GF-D8 (cell line): ENCODE results near the gene PHACTR4.
"Not testable (repeated sequence)": the region's sequence is repeated elsewhere in the genome, so short reads cannot be mapped to it uniquely, and the experiment has no call there.

Source experiments
- DNase-seq: peaks from one replicate; lab custom pipeline; 2025; lab: John Stamatoyannopoulos, UW

Gene PHACTR4

DNA sequence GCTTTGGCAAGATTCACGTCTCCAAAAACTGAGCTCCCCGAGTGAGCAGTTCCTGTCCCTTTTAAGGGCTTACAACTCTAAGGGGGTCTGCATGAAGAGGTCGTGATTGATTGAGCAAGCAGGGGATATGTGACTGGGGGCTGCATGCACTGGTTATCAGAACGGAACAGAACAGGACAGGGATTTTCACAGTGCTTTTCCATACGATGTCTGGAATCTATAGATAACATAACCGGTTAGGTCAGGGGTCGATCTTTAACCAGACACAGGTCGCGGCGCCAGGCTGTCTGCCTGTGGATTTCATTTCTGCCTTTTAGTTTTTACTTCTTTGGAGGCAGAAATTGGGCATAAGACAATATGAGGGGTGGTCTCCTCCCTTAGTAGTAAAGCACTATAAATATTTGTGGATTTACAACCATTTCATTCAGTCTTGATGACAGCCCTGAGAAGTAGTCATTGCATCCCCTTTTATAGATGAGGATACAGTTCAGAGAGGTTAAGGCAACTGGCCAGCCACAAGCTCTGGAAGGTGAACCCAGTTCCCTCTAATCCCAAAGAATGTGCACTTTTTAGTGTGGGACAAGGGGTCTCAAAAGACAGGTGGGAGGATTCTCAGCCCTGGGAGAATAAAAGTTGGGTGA lies 155.6 kb downstream of the PHACTR4 start:
- DNase-seq, result not testable (repeated sequence)

- DNase-seq, result no peak
Observed at GRCh38 chr1:28526886-28527285, 157.3 kb downstream of the PHACTR4 start.

DNA sequence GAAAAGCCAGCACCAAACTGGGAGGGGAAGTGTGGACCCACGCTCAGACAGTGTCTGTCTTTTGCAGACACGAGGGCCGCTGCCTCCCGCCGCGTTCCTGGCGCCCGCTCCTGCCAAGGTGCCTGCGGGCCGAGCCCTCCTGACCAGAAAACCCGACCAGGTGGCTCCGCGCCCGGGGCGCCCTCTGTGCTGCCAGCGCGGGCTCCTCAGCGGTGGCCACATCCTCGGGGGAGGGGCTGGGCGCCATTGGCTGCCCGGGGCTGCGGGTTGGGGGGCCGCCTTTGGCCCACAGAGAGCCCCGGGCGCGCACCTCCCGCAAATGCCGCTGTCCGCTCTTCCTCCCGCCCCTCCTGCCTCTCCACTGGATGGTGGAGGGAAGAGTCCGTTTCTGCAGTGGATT lies 160.9 kb downstream of the PHACTR4 start:
- no peak for DNase-seq

DNA sequence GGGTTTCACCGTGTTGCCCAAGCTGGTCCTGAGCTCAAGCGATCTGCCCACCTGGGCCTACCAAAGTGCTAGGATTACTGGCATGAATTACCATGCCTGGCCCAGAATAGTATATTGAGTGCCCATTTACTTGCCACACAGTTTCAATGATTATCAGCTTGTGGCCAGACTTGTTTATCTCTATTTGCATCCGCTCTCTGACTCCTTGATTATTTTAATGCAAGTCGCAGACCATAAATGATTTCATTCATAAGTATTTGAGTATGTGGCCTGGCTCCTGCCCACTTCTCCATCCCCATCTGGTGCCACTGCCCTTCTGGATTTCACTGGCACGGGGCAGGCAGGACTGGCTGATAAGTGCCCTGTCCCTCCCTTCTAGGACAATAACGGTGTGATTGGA lies 165.1 kb downstream of the PHACTR4 start:
- DNase-seq, result no peak

DNA sequence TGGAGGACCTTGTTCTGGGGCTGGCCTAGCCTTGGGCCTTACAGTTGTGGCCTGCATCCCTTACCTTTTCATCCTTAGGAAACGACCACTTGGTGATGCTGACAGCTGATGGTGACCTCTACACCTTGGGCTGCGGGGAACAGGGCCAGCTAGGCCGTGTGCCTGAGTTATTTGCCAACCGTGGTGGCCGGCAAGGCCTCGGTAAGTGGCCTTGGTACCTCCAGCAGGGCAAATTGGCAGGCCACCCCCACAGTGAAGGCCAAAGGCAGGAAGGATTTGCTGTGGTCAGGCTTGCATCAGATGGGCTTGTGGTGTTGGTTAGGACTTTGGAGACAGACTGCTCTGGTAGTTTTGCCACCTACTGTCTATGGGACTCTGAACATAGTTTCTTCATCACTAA lies 165.6 kb downstream of the PHACTR4 start:
- no peak for DNase-seq

DNA sequence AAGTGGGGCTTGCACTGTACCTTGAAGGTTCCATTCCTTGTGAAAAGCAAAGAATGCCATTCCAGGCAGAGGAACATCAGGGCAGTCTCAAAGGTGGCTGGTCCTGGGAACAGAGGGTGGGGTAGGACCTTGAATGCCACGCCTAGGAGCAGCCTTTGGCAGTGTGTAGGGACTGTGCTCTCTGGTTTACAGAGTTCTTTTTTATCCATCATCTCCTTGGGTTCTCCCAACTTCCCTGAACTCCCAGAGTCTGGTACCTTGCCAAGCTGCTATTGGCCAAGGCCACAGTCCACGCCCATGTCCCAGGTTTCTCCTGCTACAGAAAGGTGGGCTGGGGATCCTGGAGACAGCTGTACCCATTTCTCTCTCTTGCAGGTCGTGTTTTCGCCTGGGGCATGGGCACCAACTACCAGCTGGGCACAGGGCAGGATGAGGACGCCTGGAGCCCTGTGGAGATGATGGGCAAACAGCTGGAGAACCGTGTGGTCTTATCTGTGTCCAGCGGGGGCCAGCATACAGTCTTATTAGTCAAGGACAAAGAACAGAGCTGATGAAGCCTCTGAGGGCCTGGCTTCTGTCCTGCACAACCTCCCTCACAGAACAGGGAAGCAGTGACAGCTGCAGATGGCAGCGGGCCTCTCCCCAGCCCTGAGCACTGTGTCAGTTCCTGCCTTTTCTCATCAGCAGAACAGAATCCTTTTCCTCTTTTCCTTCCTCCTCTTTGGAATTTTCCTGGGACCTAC lies 168.1 kb downstream of the PHACTR4 start:
- no peak for DNase-seq

DNA sequence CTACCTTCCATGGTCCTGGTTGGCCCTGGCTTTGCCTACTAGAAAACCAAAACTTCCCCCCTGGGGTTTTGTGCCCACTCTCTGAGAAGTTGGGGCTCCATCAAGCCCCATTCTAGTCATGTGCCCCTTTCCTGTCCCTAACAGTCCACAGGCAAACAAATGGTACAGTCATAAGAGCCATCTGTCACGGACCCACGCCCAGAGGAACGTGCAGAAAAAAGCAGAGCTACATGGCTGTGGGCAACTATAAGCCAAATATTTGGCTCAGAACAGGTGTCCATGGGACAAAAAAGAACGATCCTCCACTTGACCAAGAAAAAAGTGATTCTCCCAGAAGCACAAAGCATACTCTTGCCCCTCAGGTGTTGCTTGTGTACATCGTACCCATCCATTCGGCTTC lies 168.7 kb downstream of the PHACTR4 start:
- DNase-seq, result no peak

DNA sequence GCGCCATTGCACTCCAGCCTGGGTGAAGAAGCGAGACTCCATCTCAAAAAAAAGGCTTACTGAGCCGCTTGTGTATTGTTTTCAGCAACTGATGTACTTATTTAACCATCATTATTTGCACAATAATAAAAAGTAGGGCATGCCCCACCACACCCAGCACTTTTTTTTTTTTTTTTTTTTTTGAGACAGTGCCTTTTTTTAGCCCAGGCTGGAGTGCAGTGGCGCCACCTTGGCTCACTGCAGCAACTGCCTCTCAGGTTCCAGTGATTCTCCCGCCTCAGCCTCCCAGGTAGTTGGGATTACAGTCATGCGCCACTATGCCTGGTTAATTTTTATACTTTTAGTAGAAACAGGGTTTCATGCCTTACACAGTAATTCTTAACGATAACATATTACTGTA lies 171.1 kb downstream of the PHACTR4 start:
- no peak for DNase-seq

GRCh38 chr1:28541414-28542015 lies 172.0 kb downstream of the PHACTR4 start:
- not testable (repeated sequence) for DNase-seq

- no peak for DNase-seq
Observed at GRCh38 chr1:28545246-28545628, 175.7 kb downstream of the PHACTR4 start.

DNA sequence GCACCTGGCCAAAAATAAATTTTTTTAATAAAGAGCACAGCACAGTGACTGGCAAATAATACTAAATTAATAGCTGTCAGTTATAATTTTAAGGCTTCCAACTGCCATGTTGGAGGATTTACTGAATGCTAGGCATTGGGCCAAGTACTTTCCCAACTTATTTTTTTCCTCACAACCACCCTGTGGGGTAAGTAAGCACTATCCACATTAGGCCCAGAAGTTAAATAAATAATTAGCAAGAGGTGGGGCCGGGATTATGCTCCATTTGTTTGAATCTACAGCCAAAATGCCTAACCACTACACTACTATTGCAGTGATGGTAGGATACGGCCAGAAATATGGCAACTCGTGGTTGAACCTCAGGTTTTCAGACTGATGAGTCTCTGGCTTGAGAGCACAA lies 178.8 kb downstream of the PHACTR4 start:
- DNase-seq, result no peak
